K562 (cell line): ENCODE results near the gene OR9A2. TPM values are rescaled to one million over a fixed set of nuclear protein-coding genes. Genes with fewer than 3 reads are reported as not detected.

Experiments
- ATAC-seq: fragments of 200-7000 bp; cut with Tn5 transposase; 3 replicates; pipeline ENCODE4 v1.9.1; 2020; ENCODE audit warnings: moderate library complexity
- BruUV-seq: library from RNA; stranded (reverse); fragments of 400-500 nt; replicated peaks from 2 replicates; lab custom pipeline; 2021; lab: Mats Ljungman, UMichigan
- CTCF ChIA-PET: fragments of 300-600 bp; formaldehyde crosslinking; extraction: SDS; loops from one replicate; lab custom pipeline; 2021; ENCODE audit warnings: low intra/inter-chr PET ratio; lab: Yijun Ruan, JAX
- POLR2A ChIA-PET: fragments of 300-600, 350-650 bp; sonication (Branson Sonifier 250); formaldehyde crosslinking; extraction: SDS; loops from one replicate; lab custom pipeline; 2021; ENCODE audit warnings: antibody characterized with exemption, inconsistent platforms; lab: Yijun Ruan, JAX
- DNase-seq, 4 experiments: peaks; one replicate each; pipeline versions ENCODE4 v3.0.0 to v3.0.0-alpha.2; 2011 to 2018; ENCODE audit warnings: low spot score in 3 of 4, mixed read lengths in 3 of 4; ENCODE audit errors: extremely low read depth in 1 of 4
- FAIRE-seq: peaks from 2 replicates; lab custom pipeline; 2011; peaks lifted over from hg19 to GRCh38; lab: Jason Lieb, UNC
- H2AFZ ChIP-seq: 2 replicates; pipeline ENCODE4 v1.6.0; 2011; ENCODE audit warnings: low read depth, low read length, control low read depth, inconsistent platforms
- H3K27ac ChIP-seq: fragments of 200-600 bp; 3 replicates; pipeline ENCODE4 v1.8.0; 2011; ENCODE audit warnings: low read depth, mild to moderate bottlenecking, control low read depth, inconsistent platforms, low read length, moderate library complexity, mixed read lengths; ENCODE audit errors: extremely low read depth
- H3K27me3 ChIP-seq, 2 experiments: fragments of 300-600 bp in 1 of 2; 2 replicates in 1 of 2; 3 replicates in 1 of 2; pipeline versions ENCODE4 v1.6.0 to v1.8.0; 2011; ENCODE audit warnings: inconsistent platforms in 2 of 2, low read length in 2 of 2, mild to moderate bottlenecking in 1 of 2, mixed read lengths in 1 of 2, moderate library complexity in 1 of 2; ENCODE audit not compliant: control insufficient read depth in 2 of 2, insufficient read depth in 2 of 2
- H3K36me3 ChIP-seq: fragments of 300-600 bp; 3 replicates; pipeline ENCODE4 v1.8.0; 2011; ENCODE audit warnings: mild to moderate bottlenecking, low read length, inconsistent platforms; ENCODE audit not compliant: control insufficient read depth, insufficient read depth
- H3K4me1 ChIP-seq, 2 experiments: fragments of 200-600 bp in 1 of 2; replicated peaks in 1 of 2; 2 replicates in 1 of 2; 3 replicates in 1 of 2; pipeline versions ENCODE4 v1.5.1 to v1.8.0; 2011; ENCODE audit warnings: inconsistent platforms in 2 of 2, low read length in 2 of 2, mild to moderate bottlenecking in 1 of 2, mixed read lengths in 1 of 2, moderate library complexity in 1 of 2; ENCODE audit not compliant: control insufficient read depth in 2 of 2, insufficient read depth in 2 of 2
- H3K4me2 ChIP-seq: 2 replicates; pipeline ENCODE4 v1.6.1; 2011; ENCODE audit warnings: low read length, control low read depth, inconsistent platforms, mixed read lengths; ENCODE audit not compliant: insufficient read depth
- H3K4me3 ChIP-seq: fragments of 200-600 bp; sonication (generic), shearing (Covaris generic); 2 replicates; pipeline ENCODE4 v1.5.1; 2016; ENCODE audit warnings: control low read depth, inconsistent platforms
- H3K79me2 ChIP-seq: fragments of 200-600 bp; 3 replicates; pipeline ENCODE4 v1.8.0; 2011; ENCODE audit warnings: low read length, inconsistent platforms; ENCODE audit not compliant: control insufficient read depth, insufficient read depth
- H3K9ac ChIP-seq, 2 experiments: 2 replicates each; pipeline versions ENCODE4 v1.6.0 to v1.6.1; 2011; ENCODE audit warnings: low read depth in 2 of 2, low read length in 2 of 2, control low read depth in 1 of 2, inconsistent platforms in 1 of 2, mild to moderate bottlenecking in 1 of 2, mixed read lengths in 1 of 2; ENCODE audit not compliant: insufficient read depth in 1 of 2
- H3K9me1 ChIP-seq: one replicate; pipeline ENCODE4 v1.6.0; 2011; ENCODE audit warnings: inconsistent platforms, mild to moderate bottlenecking, low read length, moderate library complexity; ENCODE audit not compliant: control insufficient read depth, insufficient read depth
- H3K9me3 ChIP-seq: replicated peaks from 2 replicates; pipeline ENCODE4 v1.5.1; 2011; ENCODE audit warnings: low read depth, low read length, inconsistent platforms; ENCODE audit not compliant: control insufficient read depth, insufficient read depth
- H4K20me1 ChIP-seq: replicated peaks from 2 replicates; pipeline ENCODE4 v1.6.1; 2011; ENCODE audit warnings: low read length, inconsistent platforms, mixed read lengths; ENCODE audit not compliant: control insufficient read depth, insufficient read depth
- C11orf30 ChIP-seq: fragments of 450-650 bp; IDR thresholded peaks from 2 replicates; pipeline ENCODE4 v1.6.1; 2016; ENCODE audit warnings: low read depth, mild to moderate bottlenecking
- MAFF ChIP-seq: IDR thresholded peaks from 2 replicates; pipeline ENCODE4 v1.6.1; 2012; ENCODE audit warnings: low read length, improper control_type of control experiment
- MAFG ChIP-seq: fragments of 450-650 bp; conservative IDR thresholded peaks from 2 replicates; pipeline ENCODE4 v1.6.1; 2016; ENCODE audit warnings: missing genetic modification characterization, missing compliant biosample characterization
- MAFK ChIP-seq: IDR thresholded peaks from 2 replicates; pipeline ENCODE4 v1.6.1; 2011; ENCODE audit warnings: low read length, improper control_type of control experiment
- NFE2 ChIP-seq: IDR thresholded peaks from 2 replicates; pipeline ENCODE4 v1.6.1; 2014; ENCODE audit warnings: antibody characterized with exemption, low read depth
- NFE2L1 ChIP-seq: fragments of 450-650 bp; IDR thresholded peaks from 2 replicates; pipeline ENCODE4 v1.6.1; 2016; ENCODE audit warnings: missing genetic modification characterization, low read depth, mild to moderate bottlenecking, missing compliant biosample characterization, moderate library complexity, borderline replicate concordance
- ZEB2 ChIP-seq: fragments of 450-650 bp; IDR thresholded peaks from 2 replicates; pipeline ENCODE4 v1.6.1; 2016
- ZFPM2 ChIP-seq: fragments of 250-450 bp; sonication (Bioruptor Pico); IDR thresholded peaks from 2 replicates; pipeline ENCODE4 v1.5.1; 2022; ENCODE audit warnings: mild to moderate bottlenecking
- ZNF316 ChIP-seq: fragments of 450-650 bp; IDR thresholded peaks from 2 replicates; pipeline ENCODE4 v1.6.1; 2016
- WGBS: fragments of 100-300 bp; shearing (Covaris generic); methylation state at CpG from one replicate; pipeline ENCODE4 v1.1.6; 2016; ENCODE audit warnings: low coverage, mixed read lengths; ENCODE audit not compliant: insufficient coverage; ENCODE audit errors: missing lambda C conversion rate; 5-methylcytosine and 5-hydroxymethylcytosine counted together
- in situ Hi-C: fragments of 300-500 bp; cut with MboI; formaldehyde crosslinking; loops from 4 replicates; pipeline ENCODE4 v1.15.0; 2018; ENCODE audit warnings: inconsistent platforms, mixed read lengths
- intact Hi-C: fragments of 100-400 bp; cut with micrococcal nuclease; formaldehyde crosslinking; loops from 2 replicates; pipeline ENCODE4 v1.14.2; 2022
- polyA plus RNA-seq, 8 experiments: library from polyadenylated mRNA; depleted of rRNA in 4 of 8; stranded (reverse) in 5 of 8; unstranded in 3 of 8; fragments of >200 nt; fragmentation: Nextera tagmentation in 2 of 8; fragmentation: Illumina TruSeq in 1 of 8; extraction: Ambion mirVana in 2 of 8; extraction: Trizol in 1 of 8; gene quantifications; 2 replicates each; pipeline versions ENCODE4 v1.2.1 to v1.2.3, GENCODE V29; 2011 to 2014; ENCODE audit warnings: inconsistent platforms in 1 of 8, missing spikeins in 1 of 8
- total RNA-seq, 7 experiments: library from RNA; depleted of rRNA in 6 of 7; stranded (reverse); fragments of >200 nt in 6 of 7; fragmentation: Illumina TruSeq in 2 of 7; extraction: Trizol in 2 of 7; gene quantifications; 2 replicates each; pipeline versions ENCODE4 v1.2.1 to v1.2.3, GENCODE V29; 2011 to 2021; ENCODE audit warnings: low replicate concordance in 1 of 7
- TF ChIP-seq, protein P1 (sequence below): fragments of 450-650 bp; IDR thresholded peaks from 2 replicates; pipeline ENCODE4 v1.6.1; 2014; ENCODE audit warnings: low read depth, mild to moderate bottlenecking, moderate library complexity, borderline replicate concordance

Gene OR9A2
- total and polyA plus RNA-seq, 9 of the 15 experiments (the other 6 are each of a cell fraction or from before 2014, with no cell fraction given): not detected

DNA sequence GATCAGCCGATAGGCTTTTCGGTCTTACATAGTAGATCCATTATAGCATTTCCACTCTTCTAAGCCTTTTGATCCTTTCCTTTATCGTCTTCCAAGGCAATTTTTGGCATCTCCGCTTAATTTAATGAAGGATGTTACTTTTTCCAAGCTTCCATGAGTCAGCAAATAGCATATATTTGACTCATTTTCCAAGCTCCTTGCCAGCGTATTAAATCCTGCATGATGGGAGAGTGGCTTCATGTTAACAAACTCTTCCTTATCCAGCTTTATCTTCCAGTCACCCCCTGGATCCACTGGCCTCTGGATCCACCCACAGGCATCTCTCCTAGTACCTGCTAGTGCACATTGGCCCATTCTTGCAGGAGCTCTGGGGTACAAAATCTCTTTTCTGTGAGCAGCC, 13.0 kb downstream of the OR9A2 start:
- Histone ChIP-seq H3K9me1 (no peaks in the 10 kb centered on the region), H4K20me1 (no peaks in the 10 kb centered on the region), H3K4me1 (no peaks in the 10 kb centered on the region), H3K4me3 (no peak overlapping the region), H3K9me3 (no peaks in the 10 kb centered on the region), H3K27me3 (peaks cover 12 to 18% of the 10 kb centered on the region in 2 experiments; a peak in 3 of 5 replicates), H3K9ac (no peak overlapping the region), H3K36me3 (no peaks in the 10 kb centered on the region), H3K4me2 (no peak overlapping the region), H3K79me2 (no peaks in the 10 kb centered on the region), H2AFZ (no peak overlapping the region), H3K27ac (no peak overlapping the region)
- DNase-seq: no peak
- in situ Hi-C loops (loop anchor here (5.0 to 25.0 kb wide), 3 partner anchors 198 to 377 kb away; no protein-coding TSS in a partner anchor), intact Hi-C loops (no loop called here)
- ChIA-PET CTCF (interaction anchor here (0.6 to 1.9 kb wide), 2 partner anchors 184 to 201 kb away, joined by 3 to 7 read pairs; no protein-coding TSS in a partner anchor), POLR2A (interaction anchor here (1.2 kb wide), 1 partner anchor 127 kb away, joined by 4 read pairs; no protein-coding TSS in a partner anchor)
- WGBS: 1% methylated on average over 5 of the region's 5 CpGs
- BruUV-seq: no TSS peak
- no peak for ATAC-seq
- TF ChIP-seq ZEB2 (no peak), MAFK (peak; percentile 58; the same call in 1 of the 2 replicates), C11orf30 (peak; percentile 66), ZFPM2 (CRISPR knock-in tag) (no peak), NFE2L1 (tag) (0 out of 2 replicates have a peak, but pooled peaks have one; percentile 10), ZNF316 (peak; percentile 81), MAFF (peak; percentile 68), MAFG (tag) (peak; percentile 78), NFE2 (peak; percentile 42)
- TF ChIP-seq, protein P1, sequence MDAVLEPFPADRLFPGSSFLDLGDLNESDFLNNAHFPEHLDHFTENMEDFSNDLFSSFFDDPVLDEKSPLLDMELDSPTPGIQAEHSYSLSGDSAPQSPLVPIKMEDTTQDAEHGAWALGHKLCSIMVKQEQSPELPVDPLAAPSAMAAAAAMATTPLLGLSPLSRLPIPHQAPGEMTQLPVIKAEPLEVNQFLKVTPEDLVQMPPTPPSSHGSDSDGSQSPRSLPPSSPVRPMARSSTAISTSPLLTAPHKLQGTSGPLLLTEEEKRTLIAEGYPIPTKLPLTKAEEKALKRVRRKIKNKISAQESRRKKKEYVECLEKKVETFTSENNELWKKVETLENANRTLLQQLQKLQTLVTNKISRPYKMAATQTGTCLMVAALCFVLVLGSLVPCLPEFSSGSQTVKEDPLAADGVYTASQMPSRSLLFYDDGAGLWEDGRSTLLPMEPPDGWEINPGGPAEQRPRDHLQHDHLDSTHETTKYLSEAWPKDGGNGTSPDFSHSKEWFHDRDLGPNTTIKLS: no peak
- no peak for FAIRE-seq
